RWPE2 (cell line): Measurements from ENCODE around the gene NEURL3.
A peak's percentile ranks its signal among the peaks of the same experiment; 100 is the strongest.

ENCODE experiments used
- ATAC-seq: fragments of 200-7000 bp; cut with Tn5 transposase; 3 replicates; pipeline ENCODE4 v1.9.1; 2021; ENCODE audit warnings: low read depth
- DNase-seq: peaks from one replicate; pipeline ENCODE4 v3.0.0-alpha.2; 2020; ENCODE audit warnings: low spot score
- H3K27ac ChIP-seq: fragments of 450-650 bp; 2 replicates; pipeline ENCODE4 v1.5.1; 2017; ENCODE audit warnings: mild to moderate bottlenecking; ENCODE audit not compliant: poor library complexity, severe bottlenecking
- H3K27me3 ChIP-seq: fragments of 250-450 bp; sonication (Bioruptor Pico); 2 replicates; pipeline ENCODE4 v1.5.1; 2021; ENCODE audit warnings: mild to moderate bottlenecking, moderate library complexity; ENCODE audit not compliant: insufficient read depth, poor library complexity, severe bottlenecking
- H3K36me3 ChIP-seq: fragments of 250-450 bp; sonication (Bioruptor Pico); 2 replicates; pipeline ENCODE4 v1.5.1; 2020; ENCODE audit warnings: low read depth, mild to moderate bottlenecking, moderate library complexity
- H3K4me1 ChIP-seq: fragments of 250-450 bp; sonication (Bioruptor Pico); 2 replicates; pipeline ENCODE4 v1.5.1; 2021; ENCODE audit warnings: mild to moderate bottlenecking, moderate library complexity; ENCODE audit not compliant: insufficient read depth, poor library complexity, severe bottlenecking
- H3K4me3 ChIP-seq: fragments of 250-450 bp; sonication (Bioruptor Pico); 2 replicates; pipeline ENCODE4 v1.5.1; 2021; ENCODE audit warnings: mild to moderate bottlenecking, moderate library complexity; ENCODE audit not compliant: severe bottlenecking
- H3K9me3 ChIP-seq: fragments of 250-450 bp; sonication (Bioruptor Pico); 2 replicates; pipeline ENCODE4 v1.5.1; 2021; ENCODE audit warnings: mild to moderate bottlenecking, moderate library complexity; ENCODE audit not compliant: severe bottlenecking
- TF ChIP-seq, protein P1 (sequence below): fragments of 450-650 bp; IDR thresholded peaks from one replicate; pipeline ENCODE4 v1.5.1; 2017; ENCODE audit warnings: mild to moderate bottlenecking, moderate library complexity; ENCODE audit not compliant: poor library complexity, severe bottlenecking

NEURL3 gene

DNA sequence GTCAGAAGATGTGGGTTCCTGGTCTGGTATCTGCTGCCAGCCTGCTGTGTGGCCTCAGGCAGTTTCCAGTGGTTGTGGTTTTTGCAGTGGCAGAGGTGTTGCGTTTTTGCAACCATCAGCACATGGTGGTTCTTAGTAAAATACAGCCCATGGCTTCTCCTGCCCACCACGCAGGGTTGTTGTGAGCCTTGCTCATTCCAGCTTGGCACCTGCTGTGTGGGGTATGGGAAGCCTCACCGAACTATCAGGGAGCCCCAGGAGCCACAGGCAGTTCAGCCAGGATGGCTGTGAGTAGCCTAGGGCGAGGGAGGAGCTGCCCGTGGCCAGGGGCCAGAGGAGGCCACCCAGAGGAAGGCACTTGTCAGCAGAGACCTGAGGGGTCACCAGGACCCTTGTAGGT is 41.2 kb upstream of the NEURL3 start:
- H3K27me3 ChIP-seq, result no peaks in the 10 kb centered on the region
- no peak overlapping the region for H3K4me3 ChIP-seq
- ATAC-seq, result no peak
- H3K36me3 ChIP-seq, result no peaks in the 10 kb centered on the region
- H3K9me3 ChIP-seq, result no peaks in the 10 kb centered on the region
- no peak overlapping the region for H3K27ac ChIP-seq
- peak; percentile 16 for DNase-seq
- TF ChIP-seq, protein P1, sequence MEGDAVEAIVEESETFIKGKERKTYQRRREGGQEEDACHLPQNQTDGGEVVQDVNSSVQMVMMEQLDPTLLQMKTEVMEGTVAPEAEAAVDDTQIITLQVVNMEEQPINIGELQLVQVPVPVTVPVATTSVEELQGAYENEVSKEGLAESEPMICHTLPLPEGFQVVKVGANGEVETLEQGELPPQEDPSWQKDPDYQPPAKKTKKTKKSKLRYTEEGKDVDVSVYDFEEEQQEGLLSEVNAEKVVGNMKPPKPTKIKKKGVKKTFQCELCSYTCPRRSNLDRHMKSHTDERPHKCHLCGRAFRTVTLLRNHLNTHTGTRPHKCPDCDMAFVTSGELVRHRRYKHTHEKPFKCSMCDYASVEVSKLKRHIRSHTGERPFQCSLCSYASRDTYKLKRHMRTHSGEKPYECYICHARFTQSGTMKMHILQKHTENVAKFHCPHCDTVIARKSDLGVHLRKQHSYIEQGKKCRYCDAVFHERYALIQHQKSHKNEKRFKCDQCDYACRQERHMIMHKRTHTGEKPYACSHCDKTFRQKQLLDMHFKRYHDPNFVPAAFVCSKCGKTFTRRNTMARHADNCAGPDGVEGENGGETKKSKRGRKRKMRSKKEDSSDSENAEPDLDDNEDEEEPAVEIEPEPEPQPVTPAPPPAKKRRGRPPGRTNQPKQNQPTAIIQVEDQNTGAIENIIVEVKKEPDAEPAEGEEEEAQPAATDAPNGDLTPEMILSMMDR, result no peak
- no peaks in the 10 kb centered on the region for H3K4me1 ChIP-seq

DNA sequence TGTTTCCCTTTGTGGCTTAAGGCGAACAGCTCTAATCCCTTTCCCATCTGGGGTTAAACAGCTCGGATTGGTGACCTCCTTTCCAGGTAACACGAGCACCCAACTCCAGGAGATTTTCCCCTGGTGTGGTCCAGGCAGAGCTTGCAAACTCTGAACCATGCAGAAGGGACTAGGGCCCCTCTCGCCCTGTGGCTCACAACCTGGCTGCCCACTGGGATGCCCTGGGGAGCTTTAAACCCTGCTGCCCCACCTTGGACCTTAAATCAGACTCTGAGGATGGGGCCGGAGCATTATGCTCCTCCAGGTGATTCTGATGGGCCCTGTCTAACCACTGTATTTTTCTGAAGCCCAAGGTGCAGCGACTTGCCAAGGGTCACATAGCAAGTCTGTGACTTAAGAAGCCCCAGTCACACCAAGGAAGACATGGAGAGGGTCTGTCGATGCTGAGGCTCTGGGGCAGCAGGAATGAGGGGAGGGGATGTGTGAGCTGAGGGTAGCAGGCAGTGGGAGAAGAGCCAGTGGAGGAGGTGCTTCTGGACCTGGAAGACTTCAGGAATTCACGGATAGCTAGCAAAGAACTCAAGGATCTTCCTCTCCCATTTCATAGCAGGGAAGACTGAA is 37.3 kb upstream of the NEURL3 start:
- no peak overlapping the region for H3K4me3 ChIP-seq
- H3K27ac ChIP-seq, result no peak overlapping the region
- no peak for DNase-seq
- TF ChIP-seq, protein P1, result no peak
- no peaks in the 10 kb centered on the region for H3K27me3 ChIP-seq
- no peaks in the 10 kb centered on the region for H3K9me3 ChIP-seq
- no peaks in the 10 kb centered on the region for H3K4me1 ChIP-seq
- no peaks in the 10 kb centered on the region for H3K36me3 ChIP-seq
- ATAC-seq, result no peak

DNA sequence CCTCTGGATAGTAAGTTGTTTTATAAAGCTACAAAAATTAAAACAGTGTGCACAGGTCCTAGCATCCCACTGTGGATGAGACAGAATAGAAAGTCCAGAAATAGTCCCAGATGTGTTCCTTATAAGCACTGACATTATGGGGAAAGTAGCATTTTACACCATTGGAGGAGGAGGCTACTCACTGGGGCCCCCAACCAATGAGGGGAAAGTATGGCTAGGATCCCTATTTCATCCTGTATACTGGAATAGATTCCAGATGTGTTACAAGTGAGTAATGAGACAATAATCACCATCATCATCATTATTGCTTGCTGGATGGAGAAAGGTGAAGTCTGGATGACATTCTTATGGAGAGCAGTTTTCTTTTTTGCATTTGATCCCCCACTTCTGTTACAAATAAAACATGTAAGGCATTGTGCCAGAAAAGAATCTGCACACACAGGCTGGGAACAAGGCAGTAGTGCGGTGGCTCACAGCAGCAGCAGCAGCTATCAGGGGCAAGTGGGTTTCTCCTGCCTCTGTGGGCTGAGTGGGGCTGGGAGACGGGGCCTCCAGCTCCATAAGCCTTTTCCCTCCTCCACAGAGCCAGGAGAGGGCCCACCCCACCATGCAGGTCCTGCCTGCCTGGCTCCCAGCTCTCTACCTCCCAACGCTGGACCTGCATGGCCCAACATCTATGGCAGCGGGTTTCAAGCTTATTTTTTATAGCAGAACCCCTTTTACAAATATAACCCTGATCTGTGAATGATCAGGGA is 36.4 kb upstream of the NEURL3 start:
- Histone ChIP-seq H3K27me3 (no peaks in the 10 kb centered on the region), H3K4me1 (no peaks in the 10 kb centered on the region), H3K36me3 (no peaks in the 10 kb centered on the region), H3K4me3 (no peak overlapping the region), H3K27ac (no peak overlapping the region), H3K9me3 (no peaks in the 10 kb centered on the region)
- ATAC-seq (no peak), DNase-seq (no peak)
- TF ChIP-seq, protein P1, result no peak

DNA sequence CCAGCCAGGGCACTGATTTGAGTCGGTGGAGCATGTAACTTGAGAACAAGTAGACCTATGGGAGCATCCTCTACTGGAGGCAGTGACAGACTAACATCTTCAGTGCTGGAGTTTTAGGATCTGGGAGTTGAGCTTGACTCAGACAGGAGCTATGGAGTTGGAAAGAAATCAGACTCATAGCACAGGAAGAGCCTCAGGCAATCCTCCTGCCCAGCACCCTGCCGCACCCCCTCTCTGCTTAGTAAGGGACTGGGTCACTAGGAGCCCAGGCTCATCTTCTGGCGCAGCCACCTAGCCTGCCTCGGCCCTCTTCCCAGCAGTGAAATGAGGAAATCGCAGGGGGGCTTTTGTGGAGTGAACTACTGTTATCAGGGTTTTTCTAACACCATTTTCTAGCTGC is 35.0 kb upstream of the NEURL3 start:
- Histone ChIP-seq H3K9me3 (no peaks in the 10 kb centered on the region), H3K27me3 (no peaks in the 10 kb centered on the region), H3K27ac (no peak overlapping the region), H3K36me3 (no peaks in the 10 kb centered on the region), H3K4me3 (no peak overlapping the region), H3K4me1 (peaks cover 5% of the 10 kb centered on the region)
- DNase-seq, result no peak
- TF ChIP-seq, protein P1, result no peak
- peak; percentile 63 for ATAC-seq
